ENCODE measurements around the gene CALHM4.

Gene CALHM4

GRCh38 chr6:116553451-116553850, at the start of gene CALHM4:
Gene CALHM4 (plus strand): TSS chr6:116553751. CDS start chr6:116553794, 43 bp downstream.
- no peak for DNase-seq

DNA sequence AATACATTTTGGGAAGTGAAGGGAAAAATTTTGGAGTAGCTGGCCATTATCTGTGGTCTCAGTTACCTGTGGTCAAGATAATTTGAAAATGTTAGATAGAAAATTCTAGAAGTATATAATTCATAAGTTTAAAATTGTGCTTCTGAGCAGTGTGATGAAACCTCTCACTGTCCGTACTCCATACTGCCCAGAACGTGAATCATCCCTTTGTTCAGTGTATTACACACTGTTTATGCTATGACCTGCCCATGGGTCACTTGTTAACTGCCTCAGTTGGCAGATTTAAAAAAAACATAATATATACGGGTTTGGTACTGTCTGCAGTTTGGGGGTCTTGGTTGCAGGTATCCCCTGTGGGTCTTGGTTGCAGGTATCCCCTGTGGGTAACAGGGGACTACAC, 46.2 kb upstream of the CALHM4 start:
- no peak for DNase-seq

GRCh38 chr6:116508527-116508926, 45.0 kb upstream of the CALHM4 start:
- DNase-seq = no peak

DNA sequence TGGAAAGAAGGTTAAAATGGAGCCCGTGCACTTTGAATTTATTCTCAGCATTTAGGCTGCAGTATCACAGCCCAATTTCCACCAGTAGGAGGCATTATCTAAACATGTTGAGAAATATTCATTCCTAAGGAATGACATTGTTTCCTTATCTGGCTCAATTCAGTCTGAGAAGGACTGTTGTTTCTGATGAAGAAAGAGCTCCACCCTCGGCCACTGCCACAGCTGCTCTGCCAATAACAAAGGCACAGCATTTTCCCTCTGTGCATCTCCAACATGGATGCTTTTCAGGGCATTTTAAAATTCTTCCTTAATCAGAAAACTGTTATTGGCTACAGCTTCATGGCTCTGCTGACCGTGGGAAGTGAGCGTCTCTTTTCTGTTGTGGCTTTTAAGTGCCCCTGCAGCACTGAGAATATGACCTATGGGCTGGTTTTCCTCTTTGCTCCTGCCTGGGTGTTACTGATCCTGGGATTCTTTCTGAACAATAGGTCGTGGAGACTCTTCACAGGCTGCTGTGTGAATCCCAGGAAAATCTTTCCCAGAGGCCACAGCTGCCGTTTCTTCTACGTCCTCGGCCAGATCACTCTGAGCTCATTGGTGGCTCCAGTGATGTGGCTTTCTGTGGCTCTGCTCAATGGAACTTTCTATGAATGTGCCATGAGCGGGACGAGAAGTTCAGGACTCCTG, 42.0 kb upstream of the CALHM4 start, which contains the start of gene CALHM5:
Gene CALHM5 (plus strand): TSS at position 216 of the 687 bp plus-strand sequence. CDS start 58 bp downstream, at position 274.
- peak; percentile 14 for DNase-seq

DNA sequence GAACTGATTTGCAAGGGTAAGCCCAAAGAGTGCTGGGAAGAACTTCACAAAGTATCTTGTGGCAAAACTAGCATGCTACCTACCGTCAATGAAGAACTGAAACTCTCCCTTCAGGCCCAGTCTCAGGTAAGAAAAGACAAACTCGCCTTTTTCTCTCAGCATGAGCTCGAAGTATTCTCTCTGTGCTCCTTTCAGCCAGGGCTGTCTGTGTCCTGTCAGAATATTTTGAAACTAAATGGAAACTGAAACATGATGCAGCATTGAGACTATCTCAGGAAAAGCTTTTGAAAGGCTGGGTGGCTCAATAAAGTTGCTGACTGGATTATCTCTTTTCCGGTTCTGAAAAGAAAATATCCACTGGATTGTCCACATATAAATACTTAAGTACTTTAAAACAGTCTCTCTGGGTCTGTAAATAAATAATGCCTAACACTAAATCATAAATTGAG, 41.4 kb upstream of the CALHM4 start:
- DNase-seq = peak; percentile 29

GRCh38 chr6:116512734-116513133, 40.8 kb upstream of the CALHM4 start:
- no peak for DNase-seq

DNA sequence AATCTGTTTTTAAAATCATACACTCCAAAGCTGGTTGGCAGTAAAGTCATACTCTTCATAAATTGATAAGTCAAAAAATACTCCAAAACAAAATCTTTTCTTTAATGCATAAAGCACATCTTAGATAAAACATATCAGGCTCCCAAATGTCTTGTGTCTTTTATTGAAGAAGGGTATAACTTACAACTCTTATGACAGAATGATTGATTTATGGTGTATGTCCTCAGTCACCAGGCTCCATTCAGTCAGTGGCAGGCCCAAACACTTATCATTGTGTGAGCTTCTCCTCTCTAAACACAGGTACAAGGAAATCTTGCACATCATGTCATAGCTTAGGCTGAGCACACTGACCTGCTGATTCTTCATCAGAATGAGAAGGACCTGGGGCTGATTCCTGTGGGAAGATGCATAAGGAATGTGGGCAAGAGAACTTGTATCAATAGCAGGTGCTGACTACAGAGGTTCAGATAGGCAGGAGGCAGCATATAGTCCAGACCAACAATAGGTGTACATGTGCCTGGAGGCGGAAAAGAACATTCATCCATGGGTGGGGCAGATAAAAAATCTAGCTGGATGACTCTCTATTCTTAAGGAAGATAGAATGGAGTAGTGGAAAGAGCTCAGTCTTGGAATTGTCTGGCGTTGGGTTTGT, 40.2 kb upstream of the CALHM4 start:
- no peak for DNase-seq

- no peak for DNase-seq
Observed at GRCh38 chr6:116514111-116514510, 39.4 kb upstream of the CALHM4 start.

- no peak for DNase-seq
Observed at GRCh38 chr6:116515141-116515540, 38.4 kb upstream of the CALHM4 start.

- peak; percentile 40 for DNase-seq
Observed at GRCh38 chr6:116518621-116519368, 34.8 kb upstream of the CALHM4 start.

DNA sequence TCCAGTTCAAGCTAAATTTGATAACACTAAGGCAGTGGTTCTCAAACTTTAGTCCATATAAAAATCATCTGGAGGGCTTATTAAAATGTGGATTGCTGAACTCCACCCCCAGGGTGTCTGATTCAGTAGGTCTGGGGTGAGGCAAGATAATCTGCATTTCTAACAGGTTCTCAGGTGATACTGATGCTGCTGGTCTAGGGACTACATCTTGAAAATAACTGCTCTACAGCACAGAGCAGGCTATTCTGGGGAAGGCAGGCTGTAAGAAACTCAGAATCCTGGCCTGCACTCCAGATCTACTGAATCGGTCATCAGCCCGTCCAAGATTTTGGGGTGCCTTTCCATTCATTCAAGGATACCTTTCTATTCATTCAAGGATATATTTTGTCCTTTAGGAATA, 30.7 kb upstream of the CALHM4 start:
- no peak for DNase-seq

DNA sequence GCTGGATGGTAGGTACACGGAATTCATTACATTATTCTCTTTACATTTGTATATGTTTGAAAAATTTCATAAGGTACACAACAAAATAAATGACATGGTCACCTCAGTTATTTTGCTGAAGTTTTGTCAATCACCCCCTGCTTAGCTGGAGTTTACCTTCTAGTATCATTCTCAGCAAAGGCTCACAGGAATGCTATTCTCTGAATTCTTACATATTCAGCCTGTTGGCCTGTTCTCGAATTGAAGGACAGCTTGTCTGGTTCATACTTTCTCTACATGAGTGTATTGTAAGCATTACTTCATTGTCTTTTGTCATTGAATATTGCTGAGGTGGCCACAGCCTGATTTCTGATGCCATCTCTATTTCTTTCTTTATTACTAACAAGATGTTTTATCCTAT, 29.3 kb upstream of the CALHM4 start:
- DNase-seq = no peak

- no peak for DNase-seq
Observed at GRCh38 chr6:116528133-116528532, 25.4 kb upstream of the CALHM4 start.

- DNase-seq = no peak
Observed at GRCh38 chr6:116528780-116529179, 24.8 kb upstream of the CALHM4 start.

DNA sequence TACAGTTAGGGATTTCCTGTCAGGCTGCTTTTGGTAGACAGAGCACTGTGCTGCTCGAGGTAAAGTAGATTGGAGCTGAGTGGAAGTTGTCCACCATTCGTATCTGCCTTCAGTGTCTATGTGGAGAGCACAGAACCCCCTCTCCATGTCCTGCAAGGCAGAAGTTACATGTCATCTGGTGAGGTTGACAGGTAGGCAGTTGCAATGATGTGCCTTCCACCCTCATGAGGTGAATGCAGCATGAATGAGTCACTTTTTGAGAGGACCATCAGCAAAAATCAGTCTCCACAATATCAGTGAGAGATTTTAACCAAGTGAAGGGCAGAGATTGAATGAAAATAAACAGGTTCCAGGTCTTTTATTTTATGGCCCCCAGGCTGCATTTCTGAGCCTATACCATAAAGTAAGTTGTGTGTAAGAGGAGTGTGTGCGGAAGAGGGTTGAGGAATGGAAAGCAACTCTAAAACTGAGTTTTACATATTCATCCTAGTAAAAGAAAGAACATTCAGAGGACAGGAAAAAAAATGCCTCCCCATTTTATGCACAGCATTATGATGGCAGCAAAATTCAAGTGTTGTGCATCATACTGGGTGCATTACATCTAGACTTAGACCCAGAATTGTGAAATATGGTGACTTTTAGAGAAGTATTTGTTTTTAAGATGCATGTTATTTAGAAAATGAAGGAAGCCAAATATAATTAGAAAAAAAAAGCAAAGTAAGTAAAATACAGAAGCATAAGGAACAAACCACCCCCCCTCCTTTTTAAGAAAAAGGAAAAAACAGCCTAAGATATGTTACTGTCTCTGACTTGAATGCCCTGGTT, 23.9 kb upstream of the CALHM4 start:
- DNase-seq = peak; percentile 28

GRCh38 chr6:116530436-116530835, 23.1 kb upstream of the CALHM4 start:
- no peak for DNase-seq

- DNase-seq = peak; percentile 84
Observed at GRCh38 chr6:116531675-116532570, 21.6 kb upstream of the CALHM4 start.

DNA sequence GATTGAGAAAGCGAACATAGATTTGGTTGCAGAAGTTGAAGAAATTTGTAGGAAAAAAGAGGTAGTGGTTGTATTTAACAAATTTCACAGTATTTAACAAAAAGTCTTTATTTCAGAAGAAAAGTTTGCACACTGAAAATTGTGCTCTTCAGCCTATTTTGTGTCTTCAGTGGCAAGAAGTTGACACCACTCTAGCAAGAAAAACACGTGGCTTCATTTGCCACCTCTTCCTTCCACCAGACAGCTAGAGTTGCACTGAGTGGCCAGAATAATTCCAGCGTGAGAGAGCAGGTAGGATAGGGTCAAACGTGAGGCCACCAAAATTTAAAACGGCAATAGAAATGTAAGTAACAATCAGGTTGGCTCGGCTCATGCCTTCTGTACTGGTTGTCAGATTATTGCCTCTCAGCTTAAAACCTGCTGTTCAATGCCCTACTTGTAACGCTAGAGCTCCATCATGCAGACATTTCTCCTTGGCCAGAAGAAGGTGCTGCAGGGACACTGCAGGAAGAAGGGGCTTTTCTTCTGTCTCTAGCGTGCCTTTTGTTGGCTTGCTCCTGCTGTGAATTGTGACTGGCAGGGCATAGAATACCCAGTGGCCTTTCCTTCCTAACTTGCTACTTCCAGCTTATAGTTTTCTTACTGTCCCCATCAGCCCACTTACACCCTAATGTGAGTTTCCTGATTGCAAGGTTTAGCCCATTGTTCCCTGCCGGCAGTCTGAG, 20.2 kb upstream of the CALHM4 start:
- DNase-seq = no peak

DNA sequence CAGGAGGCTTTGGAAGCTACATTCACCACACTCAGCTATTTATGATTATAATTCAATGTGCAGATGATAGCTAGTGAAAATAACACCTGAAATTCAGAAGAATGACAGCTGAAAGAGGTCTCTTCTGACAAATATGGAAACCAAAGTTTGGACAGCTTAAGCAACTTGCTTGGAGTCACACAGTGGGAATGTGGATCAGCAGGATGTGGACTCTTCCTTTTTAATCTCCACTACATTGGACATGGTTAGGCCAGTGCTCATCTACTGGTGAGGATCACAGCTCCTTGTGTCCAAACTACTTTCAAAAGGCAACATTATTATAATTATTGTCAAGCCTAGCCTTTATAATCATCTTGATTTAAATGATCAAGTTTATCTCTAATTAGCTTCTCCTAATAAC, 18.4 kb upstream of the CALHM4 start:
- DNase-seq = no peak

- peak; percentile 81 for DNase-seq
Observed at GRCh38 chr6:116536216-116536621, 17.3 kb upstream of the CALHM4 start.

DNA sequence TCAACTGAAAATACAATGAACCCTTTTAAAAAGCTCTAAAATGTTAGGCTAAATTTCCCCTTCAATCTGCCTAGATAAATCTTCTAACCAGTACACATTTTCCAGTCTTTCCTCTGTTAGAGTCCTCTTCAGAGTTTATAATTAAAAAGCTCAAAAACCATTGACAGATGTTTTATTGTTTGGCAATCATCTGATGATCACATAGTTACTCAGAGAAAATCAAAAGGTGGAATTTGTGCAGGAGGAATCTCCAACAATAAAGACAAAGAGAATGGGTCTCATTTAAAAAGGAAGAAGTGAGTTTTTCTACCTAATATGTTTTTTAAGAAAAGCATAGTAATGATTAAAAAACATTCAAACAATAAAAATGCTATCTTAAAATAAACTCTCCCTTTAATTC, 11.1 kb upstream of the CALHM4 start:
- no peak for DNase-seq

All from suppressor macrophage treated with lipopolysaccharide for 4 hours (primary cell).